K562 (cell line): ENCODE data around the gene MLC1. TPM values are rescaled to one million over a fixed set of nuclear protein-coding genes. Genes with fewer than 3 reads are reported as not detected.

Experiments used
- FOS ChIP-seq: IDR thresholded peaks from 3 replicates; pipeline ENCODE4 v1.6.1; 2011; ENCODE audit not compliant: insufficient read length; ENCODE audit errors: extremely low read depth
- MED1 ChIP-seq: sonication (generic); formaldehyde crosslinking; IDR thresholded peaks from 2 replicates; pipeline ENCODE4 v1.8.1; 2023; ENCODE audit warnings: missing genetic modification reagents, borderline replicate concordance
- MXD1 ChIP-seq: fragments of 250-450 bp; sonication (Bioruptor Pico); IDR thresholded peaks from 2 replicates; pipeline ENCODE4 v1.8.0; 2021; ENCODE audit warnings: borderline replicate concordance, mild to moderate bottlenecking, moderate library complexity; ENCODE audit not compliant: poor library complexity, severe bottlenecking
- NEUROD1 ChIP-seq: fragments of 150-350 bp; IDR thresholded peaks from 2 replicates; pipeline ENCODE4 v1.6.1; 2014; ENCODE audit warnings: borderline replicate concordance, low read length, low read depth; ENCODE audit not compliant: partially characterized antibody
- PHF21A ChIP-seq: fragments of 450-650 bp; IDR thresholded peaks from 2 replicates; pipeline ENCODE4 v1.6.1; 2017; ENCODE audit warnings: low read depth, borderline replicate concordance
- PRPF4 ChIP-seq: fragments of 200-400 bp; formaldehyde crosslinking; IDR thresholded peaks from one replicate; pipeline ENCODE4 v1.6.1; 2017; ENCODE audit warnings: low read length, low read depth, mild to moderate bottlenecking; ENCODE audit not compliant: insufficient read depth, poor library complexity, severe bottlenecking
- SRSF9 ChIP-seq: fragments of 200-400 bp; formaldehyde crosslinking; IDR thresholded peaks from 2 replicates; pipeline ENCODE4 v1.6.1; 2017; ENCODE audit warnings: low read depth, low read length, borderline replicate concordance
- XRCC5 ChIP-seq: fragments of 200-400 bp; formaldehyde crosslinking; IDR thresholded peaks from 2 replicates; pipeline ENCODE4 v1.6.1; 2017; ENCODE audit warnings: low read depth, mild to moderate bottlenecking, low read length
- ZC3H4 ChIP-seq: sonication (generic); formaldehyde crosslinking; IDR thresholded peaks from 2 replicates; pipeline ENCODE4 v1.9.0; 2021; ENCODE audit warnings: missing genetic modification reagents, borderline replicate concordance
- ZNF197 ChIP-seq: fragments of 200-800 bp; sonication (Bioruptor generic); IDR thresholded peaks from 2 replicates; pipeline ENCODE4 v1.6.1; 2016; ENCODE audit warnings: low read depth, missing genetic modification characterization, missing compliant biosample characterization
- ZNF518B ChIP-seq: fragments of 250-450 bp; sonication (Bioruptor Pico); IDR thresholded peaks from 2 replicates; pipeline ENCODE4 v1.5.0; 2021; ENCODE audit warnings: mild to moderate bottlenecking, moderate library complexity
- polyA plus RNA-seq, 8 experiments: library from polyadenylated mRNA; depleted of rRNA in 4 of 8; stranded (reverse) in 5 of 8; unstranded in 3 of 8; fragments of >200 nt; fragmentation: Nextera tagmentation in 2 of 8; fragmentation: Illumina TruSeq in 1 of 8; extraction: Ambion mirVana in 2 of 8; extraction: Trizol in 1 of 8; gene quantifications; 2 replicates each; pipeline versions ENCODE4 v1.2.1 to v1.2.3, GENCODE V29; 2011 to 2014; ENCODE audit warnings: inconsistent platforms in 1 of 8, missing spikeins in 1 of 8
- total RNA-seq, 7 experiments: library from RNA; depleted of rRNA in 6 of 7; stranded (reverse); fragments of >200 nt in 6 of 7; fragmentation: Illumina TruSeq in 2 of 7; extraction: Trizol in 2 of 7; gene quantifications; 2 replicates each; pipeline versions ENCODE4 v1.2.1 to v1.2.3, GENCODE V29; 2011 to 2021; ENCODE audit warnings: low replicate concordance in 1 of 7
- TF ChIP-seq, protein P1 (sequence below): fragments of 150-350 bp; IDR thresholded peaks from 2 replicates; pipeline ENCODE4 v1.6.1; 2014; ENCODE audit warnings: low read depth, mild to moderate bottlenecking, low read length, borderline replicate concordance

The MLC1 gene
- total and polyA plus RNA-seq, 9 of the 15 experiments (the other 6 are each of a cell fraction or from before 2014, with no cell fraction given), result 0.06 to 0.98 (median 0.39) TPM

- TF ChIP-seq, protein P1, sequence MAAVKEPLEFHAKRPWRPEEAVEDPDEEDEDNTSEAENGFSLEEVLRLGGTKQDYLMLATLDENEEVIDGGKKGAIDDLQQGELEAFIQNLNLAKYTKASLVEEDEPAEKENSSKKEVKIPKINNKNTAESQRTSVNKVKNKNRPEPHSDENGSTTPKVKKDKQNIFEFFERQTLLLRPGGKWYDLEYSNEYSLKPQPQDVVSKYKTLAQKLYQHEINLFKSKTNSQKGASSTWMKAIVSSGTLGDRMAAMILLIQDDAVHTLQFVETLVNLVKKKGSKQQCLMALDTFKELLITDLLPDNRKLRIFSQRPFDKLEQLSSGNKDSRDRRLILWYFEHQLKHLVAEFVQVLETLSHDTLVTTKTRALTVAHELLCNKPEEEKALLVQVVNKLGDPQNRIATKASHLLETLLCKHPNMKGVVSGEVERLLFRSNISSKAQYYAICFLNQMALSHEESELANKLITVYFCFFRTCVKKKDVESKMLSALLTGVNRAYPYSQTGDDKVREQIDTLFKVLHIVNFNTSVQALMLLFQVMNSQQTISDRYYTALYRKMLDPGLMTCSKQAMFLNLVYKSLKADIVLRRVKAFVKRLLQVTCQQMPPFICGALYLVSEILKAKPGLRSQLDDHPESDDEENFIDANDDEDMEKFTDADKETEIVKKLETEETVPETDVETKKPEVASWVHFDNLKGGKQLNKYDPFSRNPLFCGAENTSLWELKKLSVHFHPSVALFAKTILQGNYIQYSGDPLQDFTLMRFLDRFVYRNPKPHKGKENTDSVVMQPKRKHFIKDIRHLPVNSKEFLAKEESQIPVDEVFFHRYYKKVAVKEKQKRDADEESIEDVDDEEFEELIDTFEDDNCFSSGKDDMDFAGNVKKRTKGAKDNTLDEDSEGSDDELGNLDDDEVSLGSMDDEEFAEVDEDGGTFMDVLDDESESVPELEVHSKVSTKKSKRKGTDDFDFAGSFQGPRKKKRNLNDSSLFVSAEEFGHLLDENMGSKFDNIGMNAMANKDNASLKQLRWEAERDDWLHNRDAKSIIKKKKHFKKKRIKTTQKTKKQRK, result no peak
- TF ChIP-seq MXD1 (no peak), ZNF197 (CRISPR knock-in tag) (no peak), NEUROD1 (peak; percentile 56), PRPF4 (no peak), ZNF518B (CRISPR knock-in tag) (no peak), MED1 (CRISPR knock-in tag) (no peak), ZC3H4 (CRISPR knock-in tag) (no peak), PHF21A (no peak), SRSF9 (no peak), FOS (peak; percentile 15), XRCC5 (no peak)
Observed at GRCh38 chr22:50118557-50119168, 33.4 kb upstream of the MLC1 start (continued).
